Lower lobe of right lung (tissue), 2 donors: ENCODE results near the gene CALD1. TPM values are rescaled to one million over a fixed set of nuclear protein-coding genes. Genes with fewer than 3 reads are reported as not detected.
A peak's percentile ranks its signal among the peaks of the same experiment; 100 is the strongest.

ENCODE experiments used
- ATAC-seq, 2 donors: fragments of 200-7000 bp; cut with Tn5 transposase; one replicate each; pipeline ENCODE4 v1.9.1; 2020 to 2022; ENCODE audit warnings: mild to moderate bottlenecking in 2 of 2, moderate library complexity in 2 of 2
- DNase-seq: peaks from one replicate; pipeline ENCODE4 v3.0.0-alpha.2; 2020
- H3K27ac ChIP-seq: fragments of 200-600 bp; one replicate; pipeline ENCODE4 v1.8.0; 2022
- H3K27me3 ChIP-seq: fragments of 200-600 bp; one replicate; pipeline ENCODE4 v1.8.0; 2022; ENCODE audit warnings: low read depth
- H3K36me3 ChIP-seq: fragments of 200-600 bp; one replicate; pipeline ENCODE4 v1.8.0; 2022; ENCODE audit warnings: mild to moderate bottlenecking
- H3K4me1 ChIP-seq: fragments of 200-600 bp; one replicate; pipeline ENCODE4 v1.8.0; 2022
- H3K4me3 ChIP-seq: fragments of 200-600 bp; one replicate; pipeline ENCODE4 v1.8.0; 2022; ENCODE audit warnings: mild to moderate bottlenecking
- H3K9me3 ChIP-seq: fragments of 200-600 bp; one replicate; pipeline ENCODE4 v1.8.0; 2022
- intact Hi-C: fragments of 100-400 bp; cut with DNase I; formaldehyde crosslinking; loops from one replicate; pipeline ENCODE4 v1.11.0; 2022
- total RNA-seq: library from RNA; stranded (reverse); fragmentation: NEBNext Ultra II Directional; extraction: Animal tissue kit (Norgen Biotek cat#: 25700); gene quantifications from one replicate; pipeline ENCODE4 v1.2.1, GENCODE V29; 2021
- TF ChIP-seq, protein P1 (sequence below): fragments of 200-600 bp; IDR thresholded peaks from one replicate; pipeline ENCODE4 v1.8.0; 2022; ENCODE audit warnings: antibody characterized with exemption, mild to moderate bottlenecking
- donor health status: DM: no; HTN: yes; CAD: no; lungs with severe emphysema.

The CALD1 gene
- total RNA-seq, 1 donor from 2014 or later: 140 TPM

DNA sequence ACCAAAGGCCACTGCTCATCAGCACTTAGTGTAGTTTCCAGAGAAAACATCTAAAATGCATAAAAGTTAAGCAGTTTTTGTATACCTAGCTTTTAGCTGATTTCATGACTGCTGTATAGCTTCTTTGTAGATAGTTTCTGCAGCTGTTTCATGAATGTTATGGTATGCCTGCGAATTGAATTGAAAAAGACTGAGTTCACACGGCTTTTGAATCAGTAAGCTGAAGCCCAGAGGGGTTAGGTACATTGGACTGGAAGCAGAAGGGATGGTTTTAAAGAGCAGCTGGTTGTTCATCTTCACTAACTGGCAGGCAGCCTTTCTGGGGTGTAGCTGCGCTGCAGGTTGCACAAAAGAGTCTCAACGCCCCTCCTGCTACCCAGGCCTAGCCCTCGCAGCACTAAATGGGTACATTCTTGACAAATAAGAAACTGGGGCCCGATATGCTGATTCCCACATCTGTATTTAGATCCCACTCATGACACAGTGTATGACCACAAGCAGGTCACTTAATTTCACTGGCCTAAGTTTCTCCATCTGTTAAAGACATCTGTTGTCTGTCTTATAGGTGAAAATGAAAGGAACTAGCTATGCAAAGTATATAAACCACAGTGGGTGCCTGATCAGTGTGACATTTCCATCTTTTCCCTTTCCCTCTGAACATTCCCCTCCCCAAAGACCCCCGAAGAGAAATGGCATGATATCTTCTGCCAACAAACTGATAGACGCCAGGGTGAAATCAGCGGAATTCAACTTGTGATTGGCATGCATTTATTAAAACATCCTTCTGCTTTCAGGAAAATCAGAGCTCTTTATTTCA, 120.9 kb downstream of the CALD1 start:
- Histone ChIP-seq H3K36me3 (no peaks in the 10 kb centered on the region), H3K27me3 (no peaks in the 10 kb centered on the region), H3K4me3 (no peak overlapping the region), H3K9me3 (peaks cover 13% of the 10 kb centered on the region), H3K27ac (no peak overlapping the region), H3K4me1 (peaks cover 16% of the 10 kb centered on the region)
- TF ChIP-seq, protein P1, sequence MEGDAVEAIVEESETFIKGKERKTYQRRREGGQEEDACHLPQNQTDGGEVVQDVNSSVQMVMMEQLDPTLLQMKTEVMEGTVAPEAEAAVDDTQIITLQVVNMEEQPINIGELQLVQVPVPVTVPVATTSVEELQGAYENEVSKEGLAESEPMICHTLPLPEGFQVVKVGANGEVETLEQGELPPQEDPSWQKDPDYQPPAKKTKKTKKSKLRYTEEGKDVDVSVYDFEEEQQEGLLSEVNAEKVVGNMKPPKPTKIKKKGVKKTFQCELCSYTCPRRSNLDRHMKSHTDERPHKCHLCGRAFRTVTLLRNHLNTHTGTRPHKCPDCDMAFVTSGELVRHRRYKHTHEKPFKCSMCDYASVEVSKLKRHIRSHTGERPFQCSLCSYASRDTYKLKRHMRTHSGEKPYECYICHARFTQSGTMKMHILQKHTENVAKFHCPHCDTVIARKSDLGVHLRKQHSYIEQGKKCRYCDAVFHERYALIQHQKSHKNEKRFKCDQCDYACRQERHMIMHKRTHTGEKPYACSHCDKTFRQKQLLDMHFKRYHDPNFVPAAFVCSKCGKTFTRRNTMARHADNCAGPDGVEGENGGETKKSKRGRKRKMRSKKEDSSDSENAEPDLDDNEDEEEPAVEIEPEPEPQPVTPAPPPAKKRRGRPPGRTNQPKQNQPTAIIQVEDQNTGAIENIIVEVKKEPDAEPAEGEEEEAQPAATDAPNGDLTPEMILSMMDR: no peak
- no peak for ATAC-seq
- DNase-seq: no peak
- intact Hi-C loops: no loop called here

DNA sequence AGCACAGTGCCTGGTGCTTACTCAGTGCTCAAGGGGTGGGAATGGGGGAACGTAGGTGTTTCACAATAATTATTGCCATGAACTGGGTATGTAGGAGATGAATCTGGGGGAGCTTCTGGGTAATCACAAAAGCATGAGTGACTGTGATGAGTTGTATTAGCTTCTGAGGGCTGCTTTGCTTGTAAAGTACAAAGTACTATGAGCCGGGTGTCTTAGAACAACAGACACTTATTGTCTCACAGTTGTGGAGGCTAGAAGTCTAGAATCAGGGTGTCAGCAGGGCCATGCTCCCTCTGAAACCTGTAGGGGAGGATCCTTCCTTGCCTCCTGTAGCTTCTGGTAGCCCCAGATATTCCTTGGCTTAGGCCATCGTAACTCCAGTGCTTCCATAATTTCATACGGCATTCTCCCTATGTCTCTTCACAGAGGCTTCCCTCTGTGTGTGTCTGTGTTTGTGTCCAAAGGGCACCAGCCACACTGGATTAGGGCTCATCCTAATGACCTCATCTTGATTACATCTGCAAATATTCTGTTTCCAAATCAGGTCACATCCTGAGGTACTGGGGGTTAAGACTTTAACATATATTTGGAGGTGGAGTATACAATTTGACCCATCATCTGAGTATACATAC, 122.1 kb downstream of the CALD1 start:
- TF ChIP-seq, protein P1: no peak
- peaks cover 21% of the 10 kb centered on the region for H3K4me1 ChIP-seq

DNA sequence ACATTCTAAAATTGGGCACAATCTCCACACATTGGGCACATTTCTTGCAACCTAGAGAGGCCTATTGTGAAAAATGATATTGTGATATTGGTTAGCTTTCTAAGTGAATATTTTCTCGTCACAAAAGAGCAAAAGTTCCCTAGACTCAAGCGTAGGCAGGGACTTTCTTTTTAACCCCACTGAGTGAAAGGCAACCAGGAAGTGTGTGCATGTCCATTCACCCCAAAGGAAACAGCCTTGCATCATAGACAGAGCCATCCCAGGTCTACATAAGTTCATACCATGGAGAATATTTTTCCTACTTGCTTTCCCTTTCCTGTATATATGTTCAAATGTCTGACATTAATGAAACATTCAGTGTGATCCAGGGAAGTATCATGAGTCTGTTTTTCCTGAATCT, 122.6 kb downstream of the CALD1 start:
- no peaks in the 10 kb centered on the region for H3K9me3 ChIP-seq
- H3K27me3 ChIP-seq: no peaks in the 10 kb centered on the region
- intact Hi-C loops: no loop called here
- H3K27ac ChIP-seq: no peak overlapping the region
- H3K36me3 ChIP-seq: no peaks in the 10 kb centered on the region
- H3K4me3 ChIP-seq: no peak overlapping the region
- H3K4me1 ChIP-seq: peaks cover 27% of the 10 kb centered on the region
- ATAC-seq (no peak), DNase-seq (no peak)
- TF ChIP-seq, protein P1: no peak

More for the DNA sequence above, 122.1 kb downstream of the CALD1 start:
- intact Hi-C loops: no loop called here
- Histone ChIP-seq H3K9me3 (peaks cover 3% of the 10 kb centered on the region), H3K27me3 (no peaks in the 10 kb centered on the region), H3K4me3 (no peak overlapping the region), H3K36me3 (no peaks in the 10 kb centered on the region), H3K27ac (no peak overlapping the region)
- ATAC-seq (no peak), DNase-seq (no peak)

DNA sequence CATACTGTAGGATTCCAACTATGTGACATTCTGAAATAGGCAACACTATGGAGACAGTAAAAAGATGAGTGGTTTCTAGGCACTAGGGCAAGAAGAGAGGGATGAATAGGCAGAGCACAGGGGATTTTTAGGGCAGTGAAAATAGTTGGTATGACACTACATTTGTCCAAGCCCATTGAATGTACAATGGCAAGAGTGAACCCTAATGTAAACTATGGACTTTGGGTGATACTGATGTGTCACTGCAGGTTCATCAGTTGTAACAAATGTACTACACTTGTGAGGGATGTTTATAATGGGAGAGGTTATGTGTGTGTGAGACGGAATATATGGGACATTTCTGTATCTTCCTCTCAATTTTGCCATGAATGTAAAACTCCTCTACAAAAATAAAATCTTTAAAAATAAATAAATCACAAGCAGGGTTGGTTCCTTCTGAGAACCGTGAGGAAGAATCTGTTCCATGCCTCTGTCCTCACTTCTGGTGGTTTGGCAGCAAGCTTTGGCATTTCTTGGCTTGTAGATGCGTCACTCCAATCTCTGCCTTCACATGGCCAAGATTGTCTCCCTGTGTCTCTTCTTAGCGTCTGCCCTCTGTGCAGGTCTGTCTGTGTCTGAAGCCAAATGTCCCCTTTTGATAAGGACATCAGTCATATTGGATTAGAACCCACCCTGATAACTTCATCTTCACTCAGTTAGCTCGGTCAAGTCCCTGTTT, 123.8 kb downstream of the CALD1 start:
- Histone ChIP-seq H3K27me3 (no peaks in the 10 kb centered on the region), H3K4me3 (no peak overlapping the region), H3K27ac (no peak overlapping the region), H3K4me1 (peaks cover 32% of the 10 kb centered on the region), H3K36me3 (no peaks in the 10 kb centered on the region), H3K9me3 (no peaks in the 10 kb centered on the region)
- DNase-seq (no peak), ATAC-seq (no peak)
- TF ChIP-seq, protein P1: no peak
- intact Hi-C loops: no loop called here

DNA sequence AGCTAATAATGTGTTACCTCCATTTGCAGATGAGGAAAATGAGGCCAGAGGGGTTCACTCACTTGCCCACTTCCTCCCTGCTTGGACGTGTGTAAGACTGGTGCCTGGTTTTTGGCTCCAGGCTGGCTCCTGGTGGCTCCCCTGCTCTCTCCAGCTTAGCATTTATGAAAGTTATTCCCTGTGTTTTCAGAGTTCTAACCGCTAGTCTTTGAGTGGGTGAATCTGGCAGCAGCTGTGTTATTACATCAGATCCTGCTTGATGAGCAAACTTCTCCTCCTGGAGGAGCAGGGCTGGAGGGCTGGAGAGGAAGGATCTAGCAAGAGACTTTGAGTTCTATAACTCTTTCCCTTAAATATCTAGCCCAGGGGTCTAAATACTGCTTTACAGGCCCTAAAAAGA, 125.9 kb downstream of the CALD1 start:
- H3K27ac ChIP-seq: peak overlapping the region; percentile 1
- peaks cover 25% of the 10 kb centered on the region for H3K4me1 ChIP-seq
- DNase-seq: no peak
- H3K4me3 ChIP-seq: no peak overlapping the region
- peak; percentile 63 to 76 for ATAC-seq
- H3K36me3 ChIP-seq: no peaks in the 10 kb centered on the region
- intact Hi-C loops: no loop called here
- TF ChIP-seq, protein P1: no peak
- no peaks in the 10 kb centered on the region for H3K9me3 ChIP-seq
- H3K27me3 ChIP-seq: no peaks in the 10 kb centered on the region
